Ovary (tissue), 3 donors: ENCODE measurements around the gene MYCBPAP.

Experiments used
- CTCF ChIP-seq, 3 donors: fragments of 450-650 bp in 2 of 3; fragments of 200-600 bp in 1 of 3; IDR thresholded peaks; one replicate each; pipeline versions ENCODE4 v1.5.1 to v1.8.0; 2016 to 2022; ENCODE audit warnings: antibody characterized with exemption in 3 of 3, mild to moderate bottlenecking in 1 of 3
- EP300 ChIP-seq: sonication (generic); formaldehyde crosslinking; IDR thresholded peaks from one replicate; pipeline ENCODE4 v1.6.1; 2017; ENCODE audit warnings: antibody characterized with exemption
- POLR2A ChIP-seq: fragments of 450-650 bp; IDR thresholded peaks from one replicate; pipeline ENCODE4 v1.6.1; 2017; ENCODE audit warnings: antibody characterized with exemption, mild to moderate bottlenecking, moderate library complexity
- donor health status: DM: no; HTN: no; CAD: no.

- TF ChIP-seq CTCF (IDR thresholded peaks at IDR 0.05) (no peak), EP300 (no peak), POLR2A (no peak)
These were observed 43.6 kb downstream of the MYCBPAP start for GRCh38 chr17:50551884-50552283.
